ENCODE data around the gene MAPK4. TPM values are rescaled to one million over a fixed set of nuclear protein-coding genes. Genes with fewer than 3 reads are reported as not detected.

Gene MAPK4
- total RNA-seq, 1 donor from 2014 or later = 3.1 TPM

DNA sequence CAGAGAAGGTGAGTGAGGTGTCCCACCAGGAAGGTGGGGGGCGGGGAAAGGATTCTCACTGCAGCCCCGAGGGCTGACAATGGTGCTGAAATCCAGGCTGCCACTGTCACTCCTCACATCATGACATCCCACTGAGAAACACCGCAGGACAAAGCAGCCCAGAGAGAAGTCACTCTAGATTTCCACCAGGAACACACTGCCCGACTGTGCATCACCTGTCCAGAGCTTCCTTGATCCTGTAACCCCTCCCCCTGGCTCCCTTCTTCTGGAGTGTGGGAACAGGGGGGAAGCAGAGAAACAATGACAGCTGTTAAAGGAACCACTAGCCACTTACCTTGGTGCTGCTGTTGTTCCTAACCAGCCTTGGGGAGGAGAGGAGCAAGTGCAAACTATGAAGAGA is 190.1 kb downstream of the MAPK4 start:
- no peak overlapping the region for H3K4me3 ChIP-seq (ENCODE audit: low read depth, low read length)
- peaks cover 2% of the 10 kb centered on the region for H3K27me3 ChIP-seq (ENCODE audit: control insufficient read depth, insufficient read depth, low read length)
- H3K36me3 ChIP-seq (ENCODE audit: control insufficient read depth, insufficient read depth, low read length) = no peaks in the 10 kb centered on the region
- TF ChIP-seq, protein P1, sequence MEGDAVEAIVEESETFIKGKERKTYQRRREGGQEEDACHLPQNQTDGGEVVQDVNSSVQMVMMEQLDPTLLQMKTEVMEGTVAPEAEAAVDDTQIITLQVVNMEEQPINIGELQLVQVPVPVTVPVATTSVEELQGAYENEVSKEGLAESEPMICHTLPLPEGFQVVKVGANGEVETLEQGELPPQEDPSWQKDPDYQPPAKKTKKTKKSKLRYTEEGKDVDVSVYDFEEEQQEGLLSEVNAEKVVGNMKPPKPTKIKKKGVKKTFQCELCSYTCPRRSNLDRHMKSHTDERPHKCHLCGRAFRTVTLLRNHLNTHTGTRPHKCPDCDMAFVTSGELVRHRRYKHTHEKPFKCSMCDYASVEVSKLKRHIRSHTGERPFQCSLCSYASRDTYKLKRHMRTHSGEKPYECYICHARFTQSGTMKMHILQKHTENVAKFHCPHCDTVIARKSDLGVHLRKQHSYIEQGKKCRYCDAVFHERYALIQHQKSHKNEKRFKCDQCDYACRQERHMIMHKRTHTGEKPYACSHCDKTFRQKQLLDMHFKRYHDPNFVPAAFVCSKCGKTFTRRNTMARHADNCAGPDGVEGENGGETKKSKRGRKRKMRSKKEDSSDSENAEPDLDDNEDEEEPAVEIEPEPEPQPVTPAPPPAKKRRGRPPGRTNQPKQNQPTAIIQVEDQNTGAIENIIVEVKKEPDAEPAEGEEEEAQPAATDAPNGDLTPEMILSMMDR (IDR thresholded peaks at IDR 0.05; ENCODE audit: insufficient read depth, low read length, poor library complexity, severe bottlenecking) = no peak
- DNase-seq (ENCODE audit: low read depth) = no peak

DNA sequence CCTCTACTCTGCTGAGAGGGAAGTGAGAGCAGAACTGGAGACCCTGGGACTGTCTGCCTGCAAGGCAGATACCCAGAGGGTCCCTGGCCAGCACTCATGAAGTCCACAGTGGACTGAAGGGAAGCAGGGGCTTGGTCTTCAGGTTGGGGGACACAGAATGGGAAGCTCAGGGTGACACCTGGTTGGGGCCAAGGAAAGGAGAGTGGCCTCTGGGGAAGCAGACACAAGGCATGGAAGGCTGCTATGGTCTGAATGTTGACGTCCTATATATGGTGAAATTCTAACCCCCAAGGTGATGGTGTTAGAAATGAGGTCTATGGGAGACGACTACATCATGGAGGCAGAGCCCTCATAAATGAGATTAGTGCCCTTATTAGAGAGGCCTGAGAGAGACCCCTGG is 190.7 kb downstream of the MAPK4 start:
- TF ChIP-seq, protein P1 (IDR thresholded peaks at IDR 0.05; ENCODE audit: insufficient read depth, low read length, poor library complexity, severe bottlenecking) = no peak
- H3K27me3 ChIP-seq (ENCODE audit: control insufficient read depth, insufficient read depth, low read length) = peaks cover 2% of the 10 kb centered on the region
- no peaks in the 10 kb centered on the region for H3K36me3 ChIP-seq (ENCODE audit: control insufficient read depth, insufficient read depth, low read length)
- H3K4me3 ChIP-seq (ENCODE audit: low read depth, low read length) = no peak overlapping the region
- DNase-seq (ENCODE audit: low read depth) = no peak

DNA sequence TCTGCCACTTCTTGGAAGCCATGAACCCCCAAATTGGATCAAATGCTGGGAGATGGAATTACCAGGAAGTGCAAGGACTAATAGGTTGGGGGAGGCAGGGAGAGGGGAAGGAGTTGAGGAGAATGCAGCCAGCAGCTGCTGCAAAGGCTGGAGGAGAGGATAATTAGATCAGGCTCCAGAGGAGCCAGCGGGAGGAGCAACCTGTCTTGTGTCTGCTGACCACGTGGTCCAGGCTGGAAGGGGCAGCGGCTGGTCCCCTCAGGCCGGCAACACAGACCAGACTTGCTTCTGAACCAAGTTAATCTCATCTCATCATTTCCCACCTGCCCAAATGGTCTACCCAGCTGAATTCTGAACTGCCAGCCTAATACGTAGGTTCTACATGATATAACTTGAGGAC is 191.6 kb downstream of the MAPK4 start:
- Histone ChIP-seq H3K4me3 (ENCODE audit: low read depth, low read length) (no peak overlapping the region), H3K36me3 (ENCODE audit: control insufficient read depth, insufficient read depth, low read length) (no peaks in the 10 kb centered on the region)
- TF ChIP-seq, protein P1 (IDR thresholded peaks at IDR 0.05; ENCODE audit: insufficient read depth, low read length, poor library complexity, severe bottlenecking) = no peak

DNA sequence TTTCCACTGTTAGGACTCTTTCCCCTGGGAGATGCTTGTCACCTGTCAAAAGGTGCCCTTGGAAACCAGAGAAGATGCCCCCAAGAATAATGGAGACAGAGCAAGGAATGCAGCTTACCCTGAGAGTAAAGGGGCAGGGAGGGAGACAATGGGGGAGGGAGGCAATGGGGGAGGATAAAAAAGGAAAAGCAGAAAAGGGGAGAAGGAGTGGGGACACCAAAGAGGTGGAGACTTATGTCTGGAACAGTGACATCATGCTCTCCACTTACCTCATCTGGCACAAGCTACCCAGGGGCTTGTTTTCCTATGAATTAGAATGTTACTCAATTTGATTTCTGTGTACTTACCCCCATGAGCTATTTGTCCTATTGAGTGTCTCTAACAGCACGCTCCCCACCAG is 192.1 kb downstream of the MAPK4 start:
- Histone ChIP-seq H3K27me3 (ENCODE audit: control insufficient read depth, insufficient read depth, low read length) (peaks cover 2% of the 10 kb centered on the region), H3K36me3 (ENCODE audit: control insufficient read depth, insufficient read depth, low read length) (no peaks in the 10 kb centered on the region), H3K4me3 (ENCODE audit: low read depth, low read length) (no peak overlapping the region)
- DNase-seq (ENCODE audit: low read depth) = no peak
- TF ChIP-seq, protein P1 (IDR thresholded peaks at IDR 0.05; ENCODE audit: insufficient read depth, low read length, poor library complexity, severe bottlenecking) = no peak

More for the DNA sequence above, 191.6 kb downstream of the MAPK4 start:
- no peak for DNase-seq (ENCODE audit: low read depth)
- peaks cover 2% of the 10 kb centered on the region for H3K27me3 ChIP-seq (ENCODE audit: control insufficient read depth, insufficient read depth, low read length)

DNA sequence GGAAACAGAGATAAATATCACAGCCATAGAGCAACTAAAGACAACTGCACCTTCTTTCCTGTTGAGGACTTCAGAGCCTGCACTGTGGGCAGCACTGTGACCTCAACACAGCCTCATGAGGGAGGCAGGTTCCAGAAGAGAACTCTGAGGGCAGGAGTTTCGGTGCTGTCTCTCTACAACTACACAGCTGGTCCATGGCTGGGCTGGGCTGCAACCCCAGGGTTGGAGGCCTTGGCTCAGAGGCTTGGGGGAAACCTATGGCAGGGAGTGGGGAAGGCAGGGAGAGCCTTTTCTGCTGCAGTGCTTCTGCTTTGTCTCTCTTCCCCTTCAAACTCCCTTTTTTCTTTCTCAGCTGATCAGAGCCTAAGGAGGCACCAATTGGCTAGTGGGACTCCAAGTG is 193.4 kb downstream of the MAPK4 start:
- no peak for DNase-seq (ENCODE audit: low read depth)
- Histone ChIP-seq H3K36me3 (ENCODE audit: control insufficient read depth, insufficient read depth, low read length) (no peaks in the 10 kb centered on the region), H3K4me3 (ENCODE audit: low read depth, low read length) (no peak overlapping the region), H3K27me3 (ENCODE audit: control insufficient read depth, insufficient read depth, low read length) (peaks cover 2% of the 10 kb centered on the region)
- TF ChIP-seq, protein P1 (IDR thresholded peaks at IDR 0.05; ENCODE audit: insufficient read depth, low read length, poor library complexity, severe bottlenecking) = no peak

DNA sequence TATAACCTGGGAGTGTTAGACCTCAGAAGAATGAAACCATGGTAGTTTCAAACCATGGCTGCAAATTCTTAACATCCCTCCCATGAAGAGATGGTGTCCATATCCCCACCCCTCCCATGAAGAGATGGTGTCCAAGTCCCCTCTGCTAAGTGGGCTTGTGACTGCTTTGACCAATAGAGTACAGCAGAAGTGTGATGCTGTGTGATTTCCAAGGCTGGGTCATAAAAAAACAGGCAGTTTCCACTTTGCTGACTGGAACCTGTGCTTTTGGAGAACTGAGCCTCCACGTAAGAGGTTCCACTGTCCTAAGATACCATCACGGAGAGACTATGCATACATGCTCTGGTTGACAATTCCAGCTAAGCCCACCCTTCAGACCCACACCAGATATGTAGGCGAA is 194.4 kb downstream of the MAPK4 start:
- Histone ChIP-seq H3K36me3 (ENCODE audit: control insufficient read depth, insufficient read depth, low read length) (no peaks in the 10 kb centered on the region), H3K4me3 (ENCODE audit: low read depth, low read length) (no peak overlapping the region), H3K27me3 (ENCODE audit: control insufficient read depth, insufficient read depth, low read length) (peaks cover 2% of the 10 kb centered on the region)
- DNase-seq (ENCODE audit: low read depth) = no peak
- TF ChIP-seq, protein P1 (IDR thresholded peaks at IDR 0.05; ENCODE audit: insufficient read depth, low read length, poor library complexity, severe bottlenecking) = no peak
